ENCODE results near the gene TESK2.
"Not testable (repeated sequence)": the region's sequence is repeated elsewhere in the genome, so short reads cannot be mapped to it uniquely, and the experiment has no call there.

The TESK2 gene

DNA sequence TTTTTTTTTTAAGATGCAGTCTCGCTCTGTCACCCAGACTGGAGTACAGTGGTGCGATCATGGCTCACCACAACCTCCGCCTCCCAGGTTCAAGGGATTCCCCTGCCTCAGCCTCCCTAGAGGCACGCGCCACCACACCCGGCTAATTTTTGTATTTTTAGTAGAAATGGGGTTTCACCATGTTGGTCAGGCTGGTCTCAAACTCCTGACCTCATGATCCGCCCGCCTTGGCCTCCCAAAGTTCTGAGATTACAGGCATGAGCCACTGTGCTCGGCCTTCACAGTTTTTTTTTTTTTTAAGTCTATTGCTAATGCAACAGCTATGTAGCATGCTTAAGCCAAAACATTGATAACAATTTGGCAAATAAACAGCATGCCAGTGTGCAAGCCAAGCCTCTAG is 23.6 kb downstream of the TESK2 start:
- not testable (repeated sequence) for H3K36me3 ChIP-seq (ENCODE audit: insufficient read depth, low read length); H3K79me2 ChIP-seq (ENCODE audit: control insufficient read depth, insufficient read depth, low read length, unreplicated experiment); H3K4me1 ChIP-seq (ENCODE audit: control insufficient read depth, insufficient read depth, low read length, unreplicated experiment); H2AFZ ChIP-seq (ENCODE audit: low read length, unreplicated experiment); H3K27ac ChIP-seq (ENCODE audit: low read depth, low read length); H3K4me3 ChIP-seq (ENCODE audit: low read depth, low read length); H3K27me3 ChIP-seq (ENCODE audit: insufficient read depth, low read length)

DNA sequence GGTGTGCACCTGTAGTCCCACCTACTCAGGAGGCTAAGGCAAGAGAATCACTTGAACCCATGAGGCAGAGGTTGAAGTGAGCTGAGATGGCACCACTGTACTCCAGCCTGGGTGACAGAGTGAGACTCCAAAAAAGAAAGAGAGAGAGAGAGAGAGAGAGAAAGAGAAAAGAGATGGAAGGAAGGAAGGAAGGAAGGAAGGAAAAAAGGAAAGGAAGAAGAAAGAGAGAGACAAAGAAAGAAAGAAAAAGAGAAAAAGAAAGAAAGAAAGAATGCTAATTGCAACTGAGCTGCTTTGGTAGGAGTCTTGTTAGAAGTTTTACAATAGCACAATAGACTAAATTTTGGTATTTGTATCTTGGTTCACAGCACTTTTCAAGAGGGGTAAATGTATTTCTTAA is 25.7 kb downstream of the TESK2 start:
- Histone ChIP-seq H3K4me3 (ENCODE audit: low read depth, low read length) (no peak overlapping the region), H2AFZ (ENCODE audit: low read length, unreplicated experiment) (no peak overlapping the region), H3K79me2 (ENCODE audit: control insufficient read depth, insufficient read depth, low read length, unreplicated experiment) (no peaks in the 10 kb centered on the region), H3K36me3 (ENCODE audit: insufficient read depth, low read length) (no peaks in the 10 kb centered on the region), H3K27me3 (ENCODE audit: insufficient read depth, low read length) (no peaks in the 10 kb centered on the region), H3K27ac (ENCODE audit: low read depth, low read length) (no peak overlapping the region), H3K4me1 (ENCODE audit: control insufficient read depth, insufficient read depth, low read length, unreplicated experiment) (no peaks in the 10 kb centered on the region)

DNA sequence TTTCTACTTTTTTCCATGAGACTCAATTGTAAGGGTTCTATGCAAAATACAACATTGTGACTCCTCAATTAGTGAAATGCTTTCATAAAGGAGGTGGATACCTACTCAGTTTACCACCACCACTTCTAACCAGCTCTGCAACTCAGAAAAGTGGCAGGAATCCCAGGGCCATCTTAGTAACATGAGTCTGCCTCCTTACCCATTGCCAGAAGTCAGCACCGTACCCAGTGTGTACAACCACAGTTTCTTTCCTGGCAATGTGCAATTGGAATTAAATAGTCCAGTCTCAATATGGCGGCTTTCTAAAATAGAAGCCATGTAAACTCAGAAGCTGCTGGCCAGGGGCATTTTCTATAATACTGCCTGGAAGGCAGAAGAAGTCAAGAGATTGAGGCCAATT is 32.1 kb downstream of the TESK2 start:
- Histone ChIP-seq H3K4me1 (ENCODE audit: control insufficient read depth, insufficient read depth, low read length, unreplicated experiment) (no peaks in the 10 kb centered on the region), H3K27me3 (ENCODE audit: insufficient read depth, low read length) (no peaks in the 10 kb centered on the region)

DNA sequence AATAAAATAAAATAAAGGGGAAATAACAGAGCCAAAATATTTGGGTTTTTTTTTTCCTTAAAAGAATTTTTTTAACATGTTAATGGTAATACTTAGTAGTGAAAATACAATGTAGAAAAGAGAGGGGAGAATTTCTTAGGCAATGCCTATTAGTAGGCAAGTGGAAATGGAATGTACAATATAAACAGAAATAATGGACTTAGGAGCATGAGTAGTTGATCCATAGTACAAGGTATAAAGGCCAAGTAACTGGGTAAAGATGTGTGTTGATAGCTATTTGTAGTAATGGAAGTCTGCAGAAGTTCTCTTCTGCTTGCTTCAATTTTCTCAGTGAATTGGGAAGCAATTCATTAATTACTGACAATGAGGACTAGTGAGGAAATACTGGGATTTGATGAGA is 34.4 kb downstream of the TESK2 start:
- H3K4me1 ChIP-seq (ENCODE audit: control insufficient read depth, insufficient read depth, low read length, unreplicated experiment), result no peaks in the 10 kb centered on the region
- H3K4me3 ChIP-seq (ENCODE audit: low read depth, low read length), result no peak overlapping the region
- no peak overlapping the region for H3K27ac ChIP-seq (ENCODE audit: low read depth, low read length)
- H2AFZ ChIP-seq (ENCODE audit: low read length, unreplicated experiment), result no peak overlapping the region
- no peaks in the 10 kb centered on the region for H3K27me3 ChIP-seq (ENCODE audit: insufficient read depth, low read length)
- no peaks in the 10 kb centered on the region for H3K79me2 ChIP-seq (ENCODE audit: control insufficient read depth, insufficient read depth, low read length, unreplicated experiment)
- H3K36me3 ChIP-seq (ENCODE audit: insufficient read depth, low read length), result no peaks in the 10 kb centered on the region

More for the DNA sequence above, 32.1 kb downstream of the TESK2 start:
- H2AFZ ChIP-seq (ENCODE audit: low read length, unreplicated experiment), result no peak overlapping the region
- no peaks in the 10 kb centered on the region for H3K79me2 ChIP-seq (ENCODE audit: control insufficient read depth, insufficient read depth, low read length, unreplicated experiment)
- H3K36me3 ChIP-seq (ENCODE audit: insufficient read depth, low read length), result no peaks in the 10 kb centered on the region
- no peak overlapping the region for H3K27ac ChIP-seq (ENCODE audit: low read depth, low read length)
- H3K4me3 ChIP-seq (ENCODE audit: low read depth, low read length), result no peak overlapping the region

DNA sequence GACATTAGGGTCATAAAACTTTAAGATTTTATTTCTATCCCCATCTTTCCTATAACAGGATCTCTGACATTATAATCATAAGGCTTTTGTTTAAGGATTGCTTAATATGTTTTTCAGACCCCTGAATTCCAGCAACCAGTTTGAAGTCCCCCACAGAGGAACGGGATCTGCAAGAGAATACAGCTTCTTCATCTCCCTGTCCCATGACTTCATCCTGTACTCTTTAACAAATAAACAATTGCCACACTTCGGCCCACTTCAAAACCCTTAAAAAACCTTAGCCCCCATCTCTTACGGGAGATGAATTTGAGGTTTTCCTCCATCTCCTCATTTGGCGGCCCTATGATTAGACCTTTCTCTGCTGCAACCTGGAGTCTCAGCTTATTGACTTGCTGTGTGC is 35.8 kb downstream of the TESK2 start:
- no peak overlapping the region for H3K27ac ChIP-seq (ENCODE audit: low read depth, low read length)

DNA sequence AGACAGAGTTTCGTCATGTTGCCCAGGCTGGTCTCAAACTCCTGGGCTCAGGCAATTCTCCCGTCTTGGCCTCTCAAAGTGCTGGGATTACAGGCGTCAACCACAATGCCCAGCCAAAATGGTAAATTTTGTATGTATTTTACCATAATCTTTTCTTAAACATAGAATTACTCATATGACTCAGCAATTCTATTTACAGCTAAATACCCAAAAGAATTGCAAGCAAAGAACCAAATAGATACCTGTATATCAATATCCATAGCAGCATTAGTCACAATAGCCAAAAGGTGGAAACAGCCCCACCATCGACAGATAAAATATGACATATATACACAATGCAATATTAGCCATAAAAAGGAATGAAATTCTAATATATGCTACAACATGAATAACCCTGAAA is 36.5 kb downstream of the TESK2 start:
- Histone ChIP-seq H2AFZ (ENCODE audit: low read length, unreplicated experiment) (no peak overlapping the region), H3K36me3 (ENCODE audit: insufficient read depth, low read length) (no peaks in the 10 kb centered on the region), H3K27ac (ENCODE audit: low read depth, low read length) (no peak overlapping the region), H3K4me3 (ENCODE audit: low read depth, low read length) (no peak overlapping the region), H3K27me3 (ENCODE audit: insufficient read depth, low read length) (no peaks in the 10 kb centered on the region), H3K4me1 (ENCODE audit: control insufficient read depth, insufficient read depth, low read length, unreplicated experiment) (no peaks in the 10 kb centered on the region), H3K79me2 (ENCODE audit: control insufficient read depth, insufficient read depth, low read length, unreplicated experiment) (no peaks in the 10 kb centered on the region)

More for the DNA sequence above, 35.8 kb downstream of the TESK2 start:
- Histone ChIP-seq H3K4me1 (ENCODE audit: control insufficient read depth, insufficient read depth, low read length, unreplicated experiment) (no peaks in the 10 kb centered on the region), H3K4me3 (ENCODE audit: low read depth, low read length) (no peak overlapping the region), H2AFZ (ENCODE audit: low read length, unreplicated experiment) (no peak overlapping the region), H3K36me3 (ENCODE audit: insufficient read depth, low read length) (no peaks in the 10 kb centered on the region), H3K79me2 (ENCODE audit: control insufficient read depth, insufficient read depth, low read length, unreplicated experiment) (no peaks in the 10 kb centered on the region), H3K27me3 (ENCODE audit: insufficient read depth, low read length) (no peaks in the 10 kb centered on the region)

DNA sequence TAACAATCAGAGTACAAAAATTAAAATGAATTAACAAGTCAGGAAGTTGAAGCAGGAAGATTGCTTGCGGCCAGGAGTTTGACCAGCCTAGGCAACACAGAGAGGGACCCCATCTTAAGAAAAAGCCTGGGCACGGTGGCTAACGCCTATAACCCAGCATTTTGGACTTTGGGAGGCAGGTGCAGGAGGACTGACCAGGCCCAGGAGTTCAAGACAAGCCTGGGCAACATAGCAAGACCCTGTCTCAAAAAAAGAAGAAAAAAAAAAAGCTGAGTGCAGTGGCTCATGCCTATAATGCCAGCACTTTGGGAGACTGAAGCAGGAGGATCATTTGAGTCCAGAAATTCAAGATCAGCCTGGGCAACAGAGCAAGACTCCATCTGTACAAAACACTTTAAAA is 38.5 kb downstream of the TESK2 start:
- Histone ChIP-seq H2AFZ (ENCODE audit: low read length, unreplicated experiment) (no peak overlapping the region), H3K27ac (ENCODE audit: low read depth, low read length) (no peak overlapping the region), H3K27me3 (ENCODE audit: insufficient read depth, low read length) (no peaks in the 10 kb centered on the region), H3K4me3 (ENCODE audit: low read depth, low read length) (no peak overlapping the region), H3K36me3 (ENCODE audit: insufficient read depth, low read length) (no peaks in the 10 kb centered on the region), H3K4me1 (ENCODE audit: control insufficient read depth, insufficient read depth, low read length, unreplicated experiment) (no peaks in the 10 kb centered on the region), H3K79me2 (ENCODE audit: control insufficient read depth, insufficient read depth, low read length, unreplicated experiment) (no peaks in the 10 kb centered on the region)

DNA sequence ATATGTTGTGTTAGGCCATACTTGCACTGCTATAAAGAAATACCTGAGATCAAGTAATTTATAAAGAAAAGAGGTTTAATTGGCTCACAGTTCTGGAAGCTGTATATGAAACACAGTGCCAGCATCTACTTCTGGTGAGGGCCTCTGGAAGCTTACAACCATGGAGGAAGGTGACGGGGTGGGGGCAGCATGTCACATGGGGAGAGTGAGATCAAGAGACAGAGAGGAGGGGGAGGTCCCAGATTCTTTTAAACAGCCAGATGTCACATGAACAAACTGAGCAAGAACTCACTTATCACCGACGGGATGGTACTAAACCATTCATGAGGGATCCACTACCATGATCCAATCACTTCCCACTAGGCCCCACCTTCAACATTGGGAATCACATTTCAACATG is 42.6 kb downstream of the TESK2 start:
- no peaks in the 10 kb centered on the region for H3K4me1 ChIP-seq (ENCODE audit: control insufficient read depth, insufficient read depth, low read length, unreplicated experiment)
- no peak overlapping the region for H3K4me3 ChIP-seq (ENCODE audit: low read depth, low read length)
- H3K36me3 ChIP-seq (ENCODE audit: insufficient read depth, low read length), result no peaks in the 10 kb centered on the region
- no peaks in the 10 kb centered on the region for H3K79me2 ChIP-seq (ENCODE audit: control insufficient read depth, insufficient read depth, low read length, unreplicated experiment)
- H3K27ac ChIP-seq (ENCODE audit: low read depth, low read length), result no peak overlapping the region
- H3K27me3 ChIP-seq (ENCODE audit: insufficient read depth, low read length), result no peaks in the 10 kb centered on the region
- no peak overlapping the region for H2AFZ ChIP-seq (ENCODE audit: low read length, unreplicated experiment)

DNA sequence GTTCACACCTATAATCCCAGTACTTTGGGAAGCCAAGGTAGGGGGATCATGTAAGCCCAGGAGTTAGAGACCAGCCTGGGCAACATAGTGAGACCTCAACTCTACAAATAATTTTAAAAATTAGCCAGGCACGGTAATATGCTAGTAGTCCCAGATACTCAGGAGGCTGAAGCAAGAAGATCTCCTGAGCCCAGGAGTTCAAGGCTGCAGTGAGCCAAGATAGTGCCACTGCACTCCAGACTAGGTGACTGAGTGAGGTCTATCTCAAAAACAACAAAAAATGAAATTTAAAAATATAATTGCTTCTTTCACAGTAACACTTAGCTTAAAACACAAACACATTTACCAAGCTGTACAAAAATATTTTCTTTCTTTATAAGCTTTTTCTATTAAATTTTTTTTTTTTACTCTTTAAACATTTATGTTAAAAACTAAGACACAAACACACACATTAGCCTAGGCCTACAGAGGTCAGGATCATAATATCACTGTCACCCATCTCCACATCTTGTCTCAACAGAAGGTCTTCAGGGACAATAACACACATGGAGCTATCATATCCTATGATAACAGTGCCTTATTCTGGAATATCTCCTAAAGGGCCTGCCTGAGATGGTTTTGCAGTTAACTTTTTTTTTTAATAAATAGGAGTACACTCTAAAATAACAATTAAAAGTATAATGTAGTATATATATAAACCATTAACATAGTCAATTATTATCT is 43.9 kb downstream of the TESK2 start:
- Histone ChIP-seq H3K4me3 (ENCODE audit: low read depth, low read length) (no peak overlapping the region), H3K79me2 (ENCODE audit: control insufficient read depth, insufficient read depth, low read length, unreplicated experiment) (no peaks in the 10 kb centered on the region), H3K4me1 (ENCODE audit: control insufficient read depth, insufficient read depth, low read length, unreplicated experiment) (peaks cover 4% of the 10 kb centered on the region), H2AFZ (ENCODE audit: low read length, unreplicated experiment) (no peak overlapping the region), H3K27me3 (ENCODE audit: insufficient read depth, low read length) (no peaks in the 10 kb centered on the region), H3K27ac (ENCODE audit: low read depth, low read length) (no peak overlapping the region), H3K36me3 (ENCODE audit: insufficient read depth, low read length) (no peaks in the 10 kb centered on the region)

DNA sequence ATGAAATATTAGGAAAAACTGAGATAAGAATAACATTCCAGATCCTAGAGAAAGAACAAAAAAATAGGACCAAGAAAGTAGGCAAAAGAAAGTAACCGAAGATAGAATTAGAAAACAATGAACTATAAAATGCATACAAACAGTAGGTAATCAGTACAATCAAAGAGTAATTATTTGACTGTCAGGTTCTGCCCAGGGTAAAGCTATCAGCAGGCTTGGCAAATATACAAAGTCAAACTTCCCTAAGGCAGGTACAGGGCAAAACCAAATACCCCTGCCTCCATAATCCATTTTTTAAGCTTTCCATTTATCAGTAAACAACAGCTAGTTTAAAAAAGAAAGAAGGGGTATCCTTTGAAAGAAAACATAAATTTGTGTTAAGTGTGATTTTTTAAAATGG is 44.4 kb downstream of the TESK2 start:
- Histone ChIP-seq H3K4me1 (ENCODE audit: control insufficient read depth, insufficient read depth, low read length, unreplicated experiment) (peaks cover 8% of the 10 kb centered on the region), H3K4me3 (ENCODE audit: low read depth, low read length) (no peak overlapping the region), H3K36me3 (ENCODE audit: insufficient read depth, low read length) (no peaks in the 10 kb centered on the region), H2AFZ (ENCODE audit: low read length, unreplicated experiment) (no peak overlapping the region), H3K79me2 (ENCODE audit: control insufficient read depth, insufficient read depth, low read length, unreplicated experiment) (no peaks in the 10 kb centered on the region), H3K27me3 (ENCODE audit: insufficient read depth, low read length) (no peaks in the 10 kb centered on the region), H3K27ac (ENCODE audit: low read depth, low read length) (no peak overlapping the region)

DNA sequence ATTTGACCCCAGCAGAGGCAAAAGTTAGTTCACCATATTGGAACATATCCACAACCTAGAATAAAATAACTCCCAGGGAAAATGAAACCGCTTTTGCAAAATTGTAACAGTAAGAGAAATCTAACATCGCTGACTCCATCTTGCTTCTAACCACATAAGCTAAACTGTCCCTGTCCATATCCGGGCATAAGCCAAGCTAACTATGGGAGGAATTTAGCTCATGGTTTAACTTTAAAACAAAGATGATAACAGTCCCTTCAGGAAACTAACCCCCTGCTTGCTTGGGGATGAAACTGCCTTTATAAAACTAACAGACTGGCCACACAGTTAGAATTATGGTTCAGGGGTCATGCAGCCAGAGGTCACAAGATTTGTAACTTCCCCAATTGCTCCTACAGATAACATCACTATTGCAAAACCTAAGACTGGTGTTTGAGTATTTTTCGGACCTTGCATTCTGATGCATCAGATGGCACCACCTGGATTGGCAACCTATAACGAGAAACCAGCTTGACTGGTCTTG is 46.3 kb downstream of the TESK2 start:
- Histone ChIP-seq H3K4me1 (ENCODE audit: control insufficient read depth, insufficient read depth, low read length, unreplicated experiment) (peaks cover 8% of the 10 kb centered on the region), H3K27ac (ENCODE audit: low read depth, low read length) (no peak overlapping the region), H3K79me2 (ENCODE audit: control insufficient read depth, insufficient read depth, low read length, unreplicated experiment) (no peaks in the 10 kb centered on the region), H3K27me3 (ENCODE audit: insufficient read depth, low read length) (no peaks in the 10 kb centered on the region), H3K36me3 (ENCODE audit: insufficient read depth, low read length) (no peaks in the 10 kb centered on the region), H2AFZ (ENCODE audit: low read length, unreplicated experiment) (no peak overlapping the region), H3K4me3 (ENCODE audit: low read depth, low read length) (no peak overlapping the region)
